H9 (cell line): ENCODE measurements around the gene BCO1. TPM values are rescaled to one million over a fixed set of nuclear protein-coding genes. Genes with fewer than 3 reads are reported as not detected.

Experiments used
- DNase-seq: peaks from one replicate; pipeline ENCODE4 v3.0.0-alpha.2; 2017
- H2AFZ ChIP-seq: one replicate; pipeline ENCODE4 v1.6.1; 2013; ENCODE audit warnings: mild to moderate bottlenecking, low read length, control low read depth, moderate library complexity
- H2AK5ac ChIP-seq: 2 replicates; pipeline ENCODE4 v1.6.1; 2013; ENCODE audit warnings: low read length, control low read depth, mixed read lengths; ENCODE audit not compliant: insufficient read length
- H2BK120ac ChIP-seq: one replicate; pipeline ENCODE4 v1.6.1; 2013; ENCODE audit warnings: low read depth, mild to moderate bottlenecking, low read length, control low read depth, inconsistent platforms; ENCODE audit not compliant: poor library complexity, severe bottlenecking
- H2BK12ac ChIP-seq: 2 replicates; pipeline ENCODE4 v1.6.1; 2013; ENCODE audit warnings: low read length, control low read depth, mixed read lengths, low read depth; ENCODE audit not compliant: insufficient read length
- H2BK15ac ChIP-seq: 2 replicates; pipeline ENCODE4 v1.6.1; 2013; ENCODE audit warnings: low read depth, low read length, control low read depth
- H2BK20ac ChIP-seq: one replicate; pipeline ENCODE4 v1.6.1; 2013; ENCODE audit warnings: low read depth, mild to moderate bottlenecking, low read length, control low read depth, inconsistent platforms; ENCODE audit not compliant: poor library complexity, severe bottlenecking
- H2BK5ac ChIP-seq: 2 replicates; pipeline ENCODE4 v1.6.1; 2013; ENCODE audit warnings: low read length, control low read depth, mixed read lengths; ENCODE audit not compliant: insufficient read length
- H3K14ac ChIP-seq: 2 replicates; pipeline ENCODE4 v1.6.1; 2013; ENCODE audit warnings: low read length, control low read depth; ENCODE audit not compliant: insufficient read depth
- H3K18ac ChIP-seq: 2 replicates; pipeline ENCODE4 v1.6.1; 2013; ENCODE audit warnings: low read depth, mild to moderate bottlenecking, mixed read lengths, low read length, control low read depth; ENCODE audit not compliant: insufficient read length
- H3K23ac ChIP-seq: 2 replicates; pipeline ENCODE4 v1.6.1; 2013; ENCODE audit warnings: low read length, control low read depth, mixed read lengths, low read depth; ENCODE audit not compliant: insufficient read length
- H3K23me2 ChIP-seq: 2 replicates; pipeline ENCODE4 v1.6.1; 2013; ENCODE audit warnings: low read depth, mild to moderate bottlenecking, mixed read lengths, low read length, control low read depth; ENCODE audit not compliant: insufficient read length, poor library complexity, severe bottlenecking
- H3K27ac ChIP-seq: 2 replicates; pipeline ENCODE4 v1.5.1; 2013; ENCODE audit warnings: low read length, control low read depth, mixed read lengths, low read depth; ENCODE audit not compliant: insufficient read length
- H3K27me3 ChIP-seq: 2 replicates; pipeline ENCODE4 v1.6.1; 2013; ENCODE audit warnings: low read length, control low read depth, inconsistent platforms; ENCODE audit not compliant: insufficient read depth
- H3K4ac ChIP-seq: 2 replicates; pipeline ENCODE4 v1.6.1; 2013; ENCODE audit warnings: low read depth, mild to moderate bottlenecking, control low read depth, inconsistent platforms, low read length, moderate library complexity
- H3K4me1 ChIP-seq: 2 replicates; pipeline ENCODE4 v1.6.1; 2013; ENCODE audit warnings: low read length, control low read depth, inconsistent platforms; ENCODE audit not compliant: insufficient read depth
- H3K4me2 ChIP-seq: 2 replicates; pipeline ENCODE4 v1.6.1; 2013; ENCODE audit warnings: low read length, control low read depth, mixed read lengths; ENCODE audit not compliant: insufficient read length, insufficient read depth
- H3K56ac ChIP-seq: 2 replicates; pipeline ENCODE4 v1.6.1; 2013; ENCODE audit warnings: low read depth, mild to moderate bottlenecking, mixed read lengths, low read length, control low read depth; ENCODE audit not compliant: insufficient read length
- H3K79me1 ChIP-seq: 2 replicates; pipeline ENCODE4 v1.6.1; 2013; ENCODE audit warnings: low read depth, mild to moderate bottlenecking, moderate library complexity, low read length, control low read depth, inconsistent platforms; ENCODE audit not compliant: insufficient read depth, poor library complexity, severe bottlenecking
- H3K79me2 ChIP-seq: 2 replicates; pipeline ENCODE4 v1.6.1; 2013; ENCODE audit warnings: low read length, control low read depth, inconsistent platforms; ENCODE audit not compliant: insufficient read depth
- H3K9ac ChIP-seq: 2 replicates; pipeline ENCODE4 v1.6.1; 2013; ENCODE audit warnings: low read length, control low read depth, mixed read lengths; ENCODE audit not compliant: insufficient read length; ENCODE audit errors: extremely low read depth
- H3K9me3 ChIP-seq: one replicate; pipeline ENCODE4 v1.6.1; 2013; ENCODE audit warnings: low read depth, low read length, inconsistent platforms; ENCODE audit not compliant: control insufficient read depth
- H3T11ph ChIP-seq: one replicate; pipeline ENCODE4 v1.6.1; 2013; ENCODE audit warnings: mild to moderate bottlenecking, low read length, control low read depth, inconsistent platforms
- H4K20me1 ChIP-seq: one replicate; pipeline ENCODE4 v1.6.1; 2013; ENCODE audit not compliant: control insufficient read depth, insufficient read length, insufficient read depth
- H4K5ac ChIP-seq: 2 replicates; pipeline ENCODE4 v1.6.1; 2013; ENCODE audit warnings: low read depth, mild to moderate bottlenecking, mixed read lengths, low read length, control low read depth; ENCODE audit not compliant: insufficient read length
- H4K8ac ChIP-seq: replicated peaks from 2 replicates; pipeline ENCODE4 v1.6.1; 2013; ENCODE audit warnings: low read length, control low read depth, mixed read lengths, low read depth; ENCODE audit not compliant: insufficient read length
- H4K91ac ChIP-seq: 2 replicates; pipeline ENCODE4 v1.6.1; 2013; ENCODE audit warnings: low read depth, mild to moderate bottlenecking, moderate library complexity, mixed read lengths, low read length, control low read depth; ENCODE audit not compliant: insufficient read length
- H3K27ac Mint-ChIP-seq, 3 experiments: 2 replicates in 2 of 3; 3 replicates in 1 of 3; pipeline ENCODE4 v1.8.0; 2020 to 2021; ENCODE audit warnings: mixed read lengths in 3 of 3, mild to moderate bottlenecking in 1 of 3, moderate library complexity in 1 of 3
- H3K27me3 Mint-ChIP-seq: 2 replicates; pipeline ENCODE4 v1.8.0; 2021; ENCODE audit warnings: low read depth, mild to moderate bottlenecking, moderate library complexity, mixed read lengths
- H3K36me3 Mint-ChIP-seq, 3 experiments: 2 replicates in 2 of 3; 3 replicates in 1 of 3; pipeline ENCODE4 v1.8.0; 2020 to 2021; ENCODE audit warnings: low read depth in 3 of 3, mixed read lengths in 3 of 3; ENCODE audit not compliant: insufficient read depth in 1 of 3
- H3K4me1 Mint-ChIP-seq, 2 experiments: 2 replicates each; pipeline ENCODE4 v1.8.0; 2020; ENCODE audit warnings: mixed read lengths in 2 of 2
- H3K4me3 Mint-ChIP-seq, 2 experiments: 2 replicates in 1 of 2; 3 replicates in 1 of 2; pipeline ENCODE4 v1.8.0; 2020 to 2021; ENCODE audit warnings: mild to moderate bottlenecking in 2 of 2, mixed read lengths in 2 of 2, moderate library complexity in 1 of 2
- H3K9me3 Mint-ChIP-seq, 2 experiments: 2 replicates in 1 of 2; 3 replicates in 1 of 2; pipeline ENCODE4 v1.8.0; 2020; ENCODE audit warnings: mild to moderate bottlenecking in 2 of 2, mixed read lengths in 2 of 2, moderate library complexity in 1 of 2
- CTCF ChIP-seq: fragments of 200-600 bp; sonication (generic); conservative IDR thresholded peaks from 3 replicates; pipeline ENCODE4 v1.8.0; 2021; ENCODE audit warnings: antibody characterized with exemption, mild to moderate bottlenecking
- WGBS: extraction: QIAGEN DNeasy Blood & Tissue Kit; methylation state at CpG from one replicate; pipeline ENCODE4 v1.1.7; 2013; ENCODE audit warnings: missing lambda C conversion rate, low lambda C conversion rate, mixed read lengths; ENCODE audit not compliant: insufficient read length; ENCODE audit errors: extremely low coverage; 5-methylcytosine and 5-hydroxymethylcytosine counted together
- total RNA-seq: library from RNA; stranded (reverse); gene quantifications from 2 replicates; pipeline ENCODE4 v1.2.1, GENCODE V29; 2021

BCO1 gene
- total RNA-seq, 1 experiment from 2014 or later: not detected

- no peak overlapping the region for H3K14ac ChIP-seq
- H3K27me3 Mint-ChIP-seq: no peaks in the 10 kb centered on the region; the same call in 1 of the 2 replicates
- no peak overlapping the region for H2BK5ac ChIP-seq
- no peak overlapping the region for H2AFZ ChIP-seq
- H3K9ac ChIP-seq: no peak overlapping the region
- no peak overlapping the region for H3K4me2 ChIP-seq
- DNase-seq: no peak
- no peak overlapping the region for H3K18ac ChIP-seq
- H2BK15ac ChIP-seq: no peak overlapping the region
- no peaks in the 10 kb centered on the region for H3K9me3 ChIP-seq
- H3K4me3 Mint-ChIP-seq: no peak overlapping the region
- no peak for TF ChIP-seq CTCF
- H3K9me3 Mint-ChIP-seq: no peaks in the 10 kb centered on the region
- H3K27ac ChIP-seq: no peak overlapping the region
- no peak overlapping the region for H4K5ac ChIP-seq
- no peak overlapping the region for H3T11ph ChIP-seq
- no peak overlapping the region for H2BK20ac ChIP-seq
- H3K79me1 ChIP-seq: no peaks in the 10 kb centered on the region
- H3K23me2 ChIP-seq: no peaks in the 10 kb centered on the region
- H3K79me2 ChIP-seq: no peaks in the 10 kb centered on the region
- no peak overlapping the region for H2BK12ac ChIP-seq
- no peaks in the 10 kb centered on the region for H3K36me3 Mint-ChIP-seq
- peak overlapping the region in 1 of 3 experiments; percentile 65; a peak in 2 of 7 replicates for H3K27ac Mint-ChIP-seq
- no peak overlapping the region for H4K8ac ChIP-seq
- no peak overlapping the region for H3K56ac ChIP-seq
- H2BK120ac ChIP-seq: no peak overlapping the region
- H3K27me3 ChIP-seq: no peaks in the 10 kb centered on the region
- H4K91ac ChIP-seq: no peak overlapping the region
- H3K4me1 Mint-ChIP-seq: peaks cover 4 to 5% of the 10 kb centered on the region in 2 experiments
- no peaks in the 10 kb centered on the region for H4K20me1 ChIP-seq
- no peak overlapping the region for H2AK5ac ChIP-seq
- H3K23ac ChIP-seq: no peak overlapping the region
- WGBS: no CpG with 5 or more reads among the region's 6 CpGs
- no peaks in the 10 kb centered on the region for H3K4me1 ChIP-seq
- no peak overlapping the region for H3K4ac ChIP-seq
Measured at GRCh38 chr16:81221731-81222130, 16.8 kb upstream of the BCO1 start.
